Measurements from ENCODE around the gene IFI16.
"Not testable (repeated sequence)": the region's sequence is repeated elsewhere in the genome, so short reads cannot be mapped to it uniquely, and the experiment has no call there.

IFI16 gene

GRCh38 chr1:159030877-159031447 is 21.3 kb downstream of the IFI16 start:
- H3K9ac ChIP-seq (ENCODE audit: low read depth, low read length) = no peak overlapping the region
- H3K27ac ChIP-seq (ENCODE audit: low read length) = no peak overlapping the region
- peaks cover 68% of the 10 kb centered on the region for H4K20me1 ChIP-seq (ENCODE audit: insufficient read depth, low read length)
- no peaks in the 10 kb centered on the region for H3K9me3 ChIP-seq (ENCODE audit: insufficient read depth, low read length, severe bottlenecking)
- peaks cover 99% of the 10 kb centered on the region for H3K36me3 ChIP-seq (ENCODE audit: insufficient read depth, low read length)
- H3K27me3 ChIP-seq (ENCODE audit: insufficient read depth, low read length, poor library complexity) = no peaks in the 10 kb centered on the region
- TF ChIP-seq CTCF (IDR thresholded peaks at IDR 0.05; ENCODE audit: borderline replicate concordance, extremely low read depth, low read length, poor library complexity, severe bottlenecking) = no peak
- TF ChIP-seq EZH2 (IDR thresholded peaks at IDR 0.05; ENCODE audit: borderline replicate concordance, low read depth, low read length, severe bottlenecking) = no peak
- ATAC-seq (ENCODE audit: insufficient read depth, low read depth) (no peak), DNase-seq (no peak)
- H3K79me2 ChIP-seq (ENCODE audit: insufficient read depth, low read length) = peaks cover 100% of the 10 kb centered on the region
- H2AFZ ChIP-seq (ENCODE audit: low read depth, low read length) = no peak overlapping the region
- no peak overlapping the region for H3K4me2 ChIP-seq (ENCODE audit: insufficient read depth, low read length)
- H3K4me1 ChIP-seq (ENCODE audit: insufficient read depth, low read length) = peaks cover 17% of the 10 kb centered on the region; the same call in 1 of the 2 replicates
- H3K4me3 ChIP-seq (ENCODE audit: low read depth in 1 of 2, low read length in 2 of 2) = no peak overlapping the region

GRCh38 chr1:159040206-159040605 is 30.5 kb downstream of the IFI16 start:
- Histone ChIP-seq H4K20me1 (ENCODE audit: insufficient read depth, low read length) (peaks cover 55% of the 10 kb centered on the region), H2AFZ (ENCODE audit: low read depth, low read length) (no peak overlapping the region), H3K9ac (ENCODE audit: low read depth, low read length) (no peak overlapping the region), H3K4me1 (ENCODE audit: insufficient read depth, low read length) (no peaks in the 10 kb centered on the region), H3K4me2 (ENCODE audit: insufficient read depth, low read length) (no peak overlapping the region), H3K27me3 (ENCODE audit: insufficient read depth, low read length, poor library complexity) (no peaks in the 10 kb centered on the region), H3K79me2 (ENCODE audit: insufficient read depth, low read length) (peaks cover 79% of the 10 kb centered on the region), H3K9me3 (ENCODE audit: insufficient read depth, low read length, severe bottlenecking) (no peaks in the 10 kb centered on the region), H3K4me3 (ENCODE audit: low read depth in 1 of 2, low read length in 2 of 2) (no peak overlapping the region), H3K36me3 (ENCODE audit: insufficient read depth, low read length) (peaks cover 96% of the 10 kb centered on the region), H3K27ac (ENCODE audit: low read length) (no peak overlapping the region)
- TF ChIP-seq CTCF (IDR thresholded peaks at IDR 0.05; ENCODE audit: borderline replicate concordance, extremely low read depth, low read length, poor library complexity, severe bottlenecking) (no peak), EZH2 (IDR thresholded peaks at IDR 0.05; ENCODE audit: borderline replicate concordance, low read depth, low read length, severe bottlenecking) (no peak)
- DNase-seq (no peak), ATAC-seq (ENCODE audit: insufficient read depth, low read depth) (no peak)

- Histone ChIP-seq H3K27ac (ENCODE audit: low read length) (no peak overlapping the region), H3K27me3 (ENCODE audit: insufficient read depth, low read length, poor library complexity) (no peaks in the 10 kb centered on the region), H3K4me3 (ENCODE audit: low read depth in 1 of 2, low read length in 2 of 2) (no peak overlapping the region), H3K9ac (ENCODE audit: low read depth, low read length) (no peak overlapping the region), H4K20me1 (ENCODE audit: insufficient read depth, low read length) (peaks cover 50% of the 10 kb centered on the region), H3K4me1 (ENCODE audit: insufficient read depth, low read length) (no peaks in the 10 kb centered on the region), H3K4me2 (ENCODE audit: insufficient read depth, low read length) (no peak overlapping the region), H2AFZ (ENCODE audit: low read depth, low read length) (no peak overlapping the region), H3K79me2 (ENCODE audit: insufficient read depth, low read length) (peaks cover 70% of the 10 kb centered on the region), H3K36me3 (ENCODE audit: insufficient read depth, low read length) (peaks cover 96% of the 10 kb centered on the region), H3K9me3 (ENCODE audit: insufficient read depth, low read length, severe bottlenecking) (no peaks in the 10 kb centered on the region)
- TF ChIP-seq EZH2 (IDR thresholded peaks at IDR 0.05; ENCODE audit: borderline replicate concordance, low read depth, low read length, severe bottlenecking) (no peak), CTCF (IDR thresholded peaks at IDR 0.05; ENCODE audit: borderline replicate concordance, extremely low read depth, low read length, poor library complexity, severe bottlenecking) (no peak)
- ATAC-seq (ENCODE audit: insufficient read depth, low read depth) (no peak), DNase-seq (no peak)
Measured at GRCh38 chr1:159040893-159041724, 31.4 kb downstream of the IFI16 start.

- Histone ChIP-seq H3K79me2 (ENCODE audit: insufficient read depth, low read length) (peaks cover 27% of the 10 kb centered on the region), H3K27ac (ENCODE audit: low read length) (0 out of 2 replicates have a peak overlapping the region, but pooled peaks have one; percentile 16), H3K36me3 (ENCODE audit: insufficient read depth, low read length) (peaks cover 89% of the 10 kb centered on the region), H4K20me1 (ENCODE audit: insufficient read depth, low read length) (peaks cover 25% of the 10 kb centered on the region; the same call in 1 of the 2 replicates)
- not testable (repeated sequence) for H3K9me3 ChIP-seq (ENCODE audit: insufficient read depth, low read length, severe bottlenecking); H3K4me1 ChIP-seq (ENCODE audit: insufficient read depth, low read length); H3K4me2 ChIP-seq (ENCODE audit: insufficient read depth, low read length); H3K9ac ChIP-seq (ENCODE audit: low read depth, low read length); H3K27me3 ChIP-seq (ENCODE audit: insufficient read depth, low read length, poor library complexity); H2AFZ ChIP-seq (ENCODE audit: low read depth, low read length); DNase-seq; H3K4me3 ChIP-seq (ENCODE audit: low read depth in 1 of 2, low read length in 2 of 2)
- peak; percentile 52; the same call in 2 of the 3 replicates for ATAC-seq (ENCODE audit: insufficient read depth, low read depth)
Measured at GRCh38 chr1:159046486-159046885, 36.8 kb downstream of the IFI16 start.

All from DND-41 (cell line).